DND-41 (cell line): ENCODE results near the gene ANKS1A.

Experiments
- EZH2 ChIP-seq: IDR thresholded peaks from 3 replicates; pipeline ENCODE4 v1.6.1; 2012; ENCODE audit warnings: borderline replicate concordance, low read depth, mild to moderate bottlenecking, moderate library complexity, low read length, inconsistent platforms; ENCODE audit not compliant: severe bottlenecking
- TF ChIP-seq, protein P1 (sequence below): IDR thresholded peaks from 2 replicates; pipeline ENCODE4 v1.5.1; 2012; ENCODE audit warnings: borderline replicate concordance, low read length, moderate library complexity, mild to moderate bottlenecking; ENCODE audit not compliant: poor library complexity, severe bottlenecking; ENCODE audit errors: extremely low read depth

DNA sequence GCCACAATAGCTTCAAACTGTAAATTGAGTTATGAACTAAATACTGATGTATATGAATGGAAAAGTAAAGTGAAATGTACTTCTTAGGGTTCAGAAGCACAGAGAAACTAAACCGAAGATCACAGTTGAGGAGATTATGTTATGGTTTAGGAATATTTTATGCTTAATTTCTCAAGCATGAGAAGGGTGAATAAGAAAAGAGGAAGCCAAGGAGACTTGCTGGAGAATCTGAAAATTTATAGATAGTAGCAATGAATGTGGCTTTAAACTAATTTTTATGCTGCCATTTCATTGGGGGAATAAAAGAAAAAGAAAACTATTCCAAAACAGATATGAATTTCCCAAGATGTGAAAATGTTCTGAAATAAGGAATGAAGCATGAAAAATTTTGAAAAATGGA, 5.6 kb downstream of the ANKS1A start:
- TF ChIP-seq, protein P1, sequence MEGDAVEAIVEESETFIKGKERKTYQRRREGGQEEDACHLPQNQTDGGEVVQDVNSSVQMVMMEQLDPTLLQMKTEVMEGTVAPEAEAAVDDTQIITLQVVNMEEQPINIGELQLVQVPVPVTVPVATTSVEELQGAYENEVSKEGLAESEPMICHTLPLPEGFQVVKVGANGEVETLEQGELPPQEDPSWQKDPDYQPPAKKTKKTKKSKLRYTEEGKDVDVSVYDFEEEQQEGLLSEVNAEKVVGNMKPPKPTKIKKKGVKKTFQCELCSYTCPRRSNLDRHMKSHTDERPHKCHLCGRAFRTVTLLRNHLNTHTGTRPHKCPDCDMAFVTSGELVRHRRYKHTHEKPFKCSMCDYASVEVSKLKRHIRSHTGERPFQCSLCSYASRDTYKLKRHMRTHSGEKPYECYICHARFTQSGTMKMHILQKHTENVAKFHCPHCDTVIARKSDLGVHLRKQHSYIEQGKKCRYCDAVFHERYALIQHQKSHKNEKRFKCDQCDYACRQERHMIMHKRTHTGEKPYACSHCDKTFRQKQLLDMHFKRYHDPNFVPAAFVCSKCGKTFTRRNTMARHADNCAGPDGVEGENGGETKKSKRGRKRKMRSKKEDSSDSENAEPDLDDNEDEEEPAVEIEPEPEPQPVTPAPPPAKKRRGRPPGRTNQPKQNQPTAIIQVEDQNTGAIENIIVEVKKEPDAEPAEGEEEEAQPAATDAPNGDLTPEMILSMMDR, result no peak
- TF ChIP-seq EZH2, result no peak
